ENCODE measurements around the gene DIP2C.
"Not testable (repeated sequence)": the region's sequence is repeated elsewhere in the genome, so short reads cannot be mapped to it uniquely, and the experiment has no call there.

Gene DIP2C

GRCh38 chr10:361203-362081 lies 328.0 kb downstream of the DIP2C start:
- DNase-seq: peak; percentile 2

- peak; percentile 9 for DNase-seq
These were observed 328.8 kb downstream of the DIP2C start for GRCh38 chr10:360653-361052.

- no peak for DNase-seq
These were observed 329.7 kb downstream of the DIP2C start for GRCh38 chr10:359762-360161.

GRCh38 chr10:359093-359492 lies 330.4 kb downstream of the DIP2C start:
- DNase-seq: no peak

GRCh38 chr10:357201-357950 lies 332.1 kb downstream of the DIP2C start:
- DNase-seq: no peak

- DNase-seq: no peak
These were observed 333.0 kb downstream of the DIP2C start for GRCh38 chr10:356452-356851.

GRCh38 chr10:354901-355617 lies 334.4 kb downstream of the DIP2C start:
- DNase-seq: no peak

GRCh38 chr10:352476-353235 lies 336.8 kb downstream of the DIP2C start:
- no peak for DNase-seq

- no peak for DNase-seq
These were observed 337.6 kb downstream of the DIP2C start for GRCh38 chr10:351770-352334.

- DNase-seq: no peak
These were observed 338.4 kb downstream of the DIP2C start for GRCh38 chr10:350981-351501.

- no peak for DNase-seq
These were observed 340.4 kb downstream of the DIP2C start for GRCh38 chr10:349081-349480.

- no peak for DNase-seq
These were observed 341.0 kb downstream of the DIP2C start for GRCh38 chr10:348456-348855.

GRCh38 chr10:347774-348173 lies 341.7 kb downstream of the DIP2C start:
- not testable (repeated sequence) for DNase-seq

GRCh38 chr10:347190-347589 lies 342.3 kb downstream of the DIP2C start:
- DNase-seq: not testable (repeated sequence)

- DNase-seq: no peak
These were observed 344.8 kb downstream of the DIP2C start for GRCh38 chr10:344582-345200.

- DNase-seq: no peak
These were observed 345.9 kb downstream of the DIP2C start for GRCh38 chr10:343231-344220.

- DNase-seq: no peak
These were observed 348.3 kb downstream of the DIP2C start for GRCh38 chr10:341081-341740.

- DNase-seq: no peak
These were observed 348.8 kb downstream of the DIP2C start for GRCh38 chr10:340646-341045.

- DNase-seq: no peak
These were observed 350.5 kb downstream of the DIP2C start for GRCh38 chr10:339038-339391.
